Measurements from ENCODE around the gene PTAFR.

DNA sequence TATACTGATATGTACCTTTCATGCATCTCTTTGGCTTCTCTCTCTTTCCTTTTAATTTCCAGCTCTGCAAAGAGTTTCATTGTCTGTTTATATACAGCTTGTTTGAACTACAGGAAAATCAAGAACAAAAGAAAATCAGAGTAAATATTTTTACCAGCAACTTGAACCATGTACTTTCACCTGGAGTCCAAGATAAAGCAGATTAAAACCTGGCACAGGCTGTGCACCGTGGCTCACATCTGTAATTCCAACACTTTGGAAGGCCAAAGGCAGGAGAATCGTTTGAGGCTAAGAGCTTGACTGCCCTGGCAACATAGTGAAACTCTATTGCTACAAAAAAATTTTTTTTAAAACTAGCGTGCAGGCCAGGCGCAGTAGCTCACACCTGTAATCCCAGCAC is 28.8 kb upstream of the PTAFR start:
- TF ChIP-seq, protein P1, sequence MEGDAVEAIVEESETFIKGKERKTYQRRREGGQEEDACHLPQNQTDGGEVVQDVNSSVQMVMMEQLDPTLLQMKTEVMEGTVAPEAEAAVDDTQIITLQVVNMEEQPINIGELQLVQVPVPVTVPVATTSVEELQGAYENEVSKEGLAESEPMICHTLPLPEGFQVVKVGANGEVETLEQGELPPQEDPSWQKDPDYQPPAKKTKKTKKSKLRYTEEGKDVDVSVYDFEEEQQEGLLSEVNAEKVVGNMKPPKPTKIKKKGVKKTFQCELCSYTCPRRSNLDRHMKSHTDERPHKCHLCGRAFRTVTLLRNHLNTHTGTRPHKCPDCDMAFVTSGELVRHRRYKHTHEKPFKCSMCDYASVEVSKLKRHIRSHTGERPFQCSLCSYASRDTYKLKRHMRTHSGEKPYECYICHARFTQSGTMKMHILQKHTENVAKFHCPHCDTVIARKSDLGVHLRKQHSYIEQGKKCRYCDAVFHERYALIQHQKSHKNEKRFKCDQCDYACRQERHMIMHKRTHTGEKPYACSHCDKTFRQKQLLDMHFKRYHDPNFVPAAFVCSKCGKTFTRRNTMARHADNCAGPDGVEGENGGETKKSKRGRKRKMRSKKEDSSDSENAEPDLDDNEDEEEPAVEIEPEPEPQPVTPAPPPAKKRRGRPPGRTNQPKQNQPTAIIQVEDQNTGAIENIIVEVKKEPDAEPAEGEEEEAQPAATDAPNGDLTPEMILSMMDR (IDR thresholded peaks at IDR 0.05): no peak
- TF ChIP-seq NR3C1 (IDR thresholded peaks at IDR 0.05): no peak
- no peak for TF ChIP-seq RAD21 (conservative IDR thresholded peaks at IDR 0.05 in 1 of 2, IDR thresholded peaks at IDR 0.05 in 1 of 2)
- TF ChIP-seq, protein P2, sequence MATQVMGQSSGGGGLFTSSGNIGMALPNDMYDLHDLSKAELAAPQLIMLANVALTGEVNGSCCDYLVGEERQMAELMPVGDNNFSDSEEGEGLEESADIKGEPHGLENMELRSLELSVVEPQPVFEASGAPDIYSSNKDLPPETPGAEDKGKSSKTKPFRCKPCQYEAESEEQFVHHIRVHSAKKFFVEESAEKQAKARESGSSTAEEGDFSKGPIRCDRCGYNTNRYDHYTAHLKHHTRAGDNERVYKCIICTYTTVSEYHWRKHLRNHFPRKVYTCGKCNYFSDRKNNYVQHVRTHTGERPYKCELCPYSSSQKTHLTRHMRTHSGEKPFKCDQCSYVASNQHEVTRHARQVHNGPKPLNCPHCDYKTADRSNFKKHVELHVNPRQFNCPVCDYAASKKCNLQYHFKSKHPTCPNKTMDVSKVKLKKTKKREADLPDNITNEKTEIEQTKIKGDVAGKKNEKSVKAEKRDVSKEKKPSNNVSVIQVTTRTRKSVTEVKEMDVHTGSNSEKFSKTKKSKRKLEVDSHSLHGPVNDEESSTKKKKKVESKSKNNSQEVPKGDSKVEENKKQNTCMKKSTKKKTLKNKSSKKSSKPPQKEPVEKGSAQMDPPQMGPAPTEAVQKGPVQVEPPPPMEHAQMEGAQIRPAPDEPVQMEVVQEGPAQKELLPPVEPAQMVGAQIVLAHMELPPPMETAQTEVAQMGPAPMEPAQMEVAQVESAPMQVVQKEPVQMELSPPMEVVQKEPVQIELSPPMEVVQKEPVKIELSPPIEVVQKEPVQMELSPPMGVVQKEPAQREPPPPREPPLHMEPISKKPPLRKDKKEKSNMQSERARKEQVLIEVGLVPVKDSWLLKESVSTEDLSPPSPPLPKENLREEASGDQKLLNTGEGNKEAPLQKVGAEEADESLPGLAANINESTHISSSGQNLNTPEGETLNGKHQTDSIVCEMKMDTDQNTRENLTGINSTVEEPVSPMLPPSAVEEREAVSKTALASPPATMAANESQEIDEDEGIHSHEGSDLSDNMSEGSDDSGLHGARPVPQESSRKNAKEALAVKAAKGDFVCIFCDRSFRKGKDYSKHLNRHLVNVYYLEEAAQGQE (IDR thresholded peaks at IDR 0.05): no peak
- TF ChIP-seq CEBPB (IDR thresholded peaks at IDR 0.05): no peak
- no peak for TF ChIP-seq EP300 (IDR thresholded peaks at IDR 0.05)

Data from A549 (cell line).